Mesenteric fat pad (tissue), 1 donor: ENCODE results near the gene CLASRP. TPM values are rescaled to one million over a fixed set of nuclear protein-coding genes. Genes with fewer than 3 reads are reported as not detected.
"Not testable (repeated sequence)": the region's sequence is repeated elsewhere in the genome, so short reads cannot be mapped to it uniquely, and the experiment has no call there.

Source experiments
- DNase-seq: peaks from one replicate; pipeline ENCODE4 v3.0.0-alpha.2; 2020; ENCODE audit warnings: low spot score
- total RNA-seq: library from RNA; stranded (reverse); fragmentation: NEBNext Ultra II Directional; extraction: Animal tissue kit (Norgen Biotek cat#: 25700); gene quantifications from one replicate; pipeline ENCODE4 v1.2.1, GENCODE V29; 2021
- donor health status: DM: yes; HTN: yes; CAD: no.

CLASRP gene
- total RNA-seq, 1 donor from 2014 or later, result 78.3 TPM

DNA sequence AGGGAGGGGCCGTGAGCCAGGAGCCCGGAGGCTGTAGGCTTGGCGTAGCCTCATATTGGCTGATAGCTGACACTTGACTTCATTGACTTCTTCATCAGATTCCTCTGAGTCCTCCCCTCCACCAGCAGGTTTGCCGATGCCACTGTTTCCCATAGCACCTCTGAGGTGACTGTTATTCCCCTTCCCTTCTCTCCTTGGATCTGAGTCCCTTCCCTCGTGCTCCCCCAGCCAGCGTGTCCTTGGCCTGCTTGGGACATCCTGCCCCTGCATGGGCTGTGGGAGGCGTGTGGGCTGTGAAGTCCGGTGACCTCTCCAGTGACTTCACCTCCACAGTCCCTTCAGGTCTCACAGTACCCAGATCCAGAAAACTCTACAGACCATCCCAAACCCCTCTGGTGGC, 63.0 kb downstream of the CLASRP start:
- no peak for DNase-seq

- no peak for DNase-seq
These were observed 63.6 kb downstream of the CLASRP start for GRCh38 chr19:45102481-45102880.

DNA sequence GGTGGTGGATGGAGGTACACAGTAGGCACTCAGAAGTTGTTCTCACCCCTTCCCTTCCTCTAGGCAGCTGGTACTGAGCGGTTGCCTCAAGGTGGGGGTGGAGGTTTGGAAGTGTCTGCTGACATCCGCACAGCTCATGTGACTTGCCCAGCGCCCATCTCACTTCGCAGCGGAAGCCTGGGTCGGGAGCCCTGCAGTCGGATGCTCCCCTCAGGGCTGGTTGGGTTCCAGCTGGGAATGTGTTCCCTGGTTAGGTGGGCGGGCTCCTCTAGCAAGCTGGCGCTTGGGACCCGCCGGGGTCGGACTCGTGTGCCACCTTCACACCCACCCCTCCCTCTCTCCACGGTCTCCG, 64.3 kb downstream of the CLASRP start:
- DNase-seq, result no peak

- DNase-seq, result no peak
These were observed 64.9 kb downstream of the CLASRP start for GRCh38 chr19:45103508-45104319.

GRCh38 chr19:45104658-45105349, 66.0 kb downstream of the CLASRP start:
- no peak for DNase-seq

DNA sequence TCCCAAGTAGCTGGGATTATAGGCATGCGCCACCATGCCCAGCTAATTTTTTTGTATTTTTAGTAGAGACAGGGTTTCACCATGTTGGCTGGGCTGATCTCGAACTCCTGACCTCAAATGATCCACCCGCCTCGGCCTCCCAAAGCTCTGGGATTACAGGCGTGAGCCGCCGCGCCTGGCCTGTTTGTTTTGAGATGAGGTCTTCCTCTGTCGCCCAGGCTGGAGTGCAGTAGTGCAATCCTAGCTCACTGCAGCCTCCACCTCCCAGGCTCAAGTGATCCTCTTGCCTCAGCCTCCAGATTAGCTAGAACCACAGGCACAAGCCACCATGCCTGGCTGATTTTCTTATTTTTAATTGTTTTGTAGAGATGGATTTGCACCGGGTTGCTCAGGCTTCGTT, 67.5 kb downstream of the CLASRP start:
- not testable (repeated sequence) for DNase-seq

- no peak for DNase-seq
These were observed 68.8 kb downstream of the CLASRP start for GRCh38 chr19:45107621-45108150.

GRCh38 chr19:45110851-45111266, 72.0 kb downstream of the CLASRP start:
- DNase-seq, result no peak

DNA sequence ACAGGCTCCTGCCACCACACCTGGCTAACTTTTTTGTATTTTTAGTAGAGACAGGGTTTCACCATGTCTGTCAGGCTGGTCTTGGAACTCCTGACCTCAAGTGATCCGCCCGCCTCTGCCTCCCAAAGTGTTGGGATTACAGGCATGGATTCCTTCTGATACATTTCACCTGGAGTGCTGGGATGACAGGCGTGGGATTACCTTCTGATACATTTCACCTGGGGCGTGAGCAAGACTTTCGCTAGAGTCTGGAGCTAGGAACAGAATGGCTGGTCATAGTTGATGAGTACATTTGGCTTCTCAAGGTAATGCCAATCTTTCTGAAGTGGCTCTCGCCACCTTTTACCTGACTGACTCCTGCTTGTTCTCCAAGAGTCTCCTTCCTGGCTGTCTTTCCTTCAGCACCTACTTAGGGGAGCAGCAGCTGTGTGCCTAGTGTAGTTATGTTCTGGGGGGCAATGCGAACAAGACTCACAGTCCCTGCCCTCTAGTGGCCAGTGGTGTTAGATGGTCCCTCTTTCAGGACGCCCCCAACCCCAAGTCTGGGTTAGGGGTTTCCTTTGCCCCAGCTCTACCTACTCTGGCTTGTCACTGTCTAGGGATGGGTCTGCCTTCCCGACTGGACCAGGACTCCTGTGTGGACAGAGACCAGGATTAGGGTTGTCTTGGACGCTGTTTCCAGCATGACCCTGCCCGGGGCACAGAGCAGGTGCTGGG, 73.4 kb downstream of the CLASRP start:
- no peak for DNase-seq

- no peak for DNase-seq
These were observed 74.8 kb downstream of the CLASRP start for GRCh38 chr19:45113628-45114027.

GRCh38 chr19:45114116-45114515, 75.3 kb downstream of the CLASRP start:
- DNase-seq, result no peak

- DNase-seq, result no peak
These were observed 77.2 kb downstream of the CLASRP start for GRCh38 chr19:45115809-45116615.

DNA sequence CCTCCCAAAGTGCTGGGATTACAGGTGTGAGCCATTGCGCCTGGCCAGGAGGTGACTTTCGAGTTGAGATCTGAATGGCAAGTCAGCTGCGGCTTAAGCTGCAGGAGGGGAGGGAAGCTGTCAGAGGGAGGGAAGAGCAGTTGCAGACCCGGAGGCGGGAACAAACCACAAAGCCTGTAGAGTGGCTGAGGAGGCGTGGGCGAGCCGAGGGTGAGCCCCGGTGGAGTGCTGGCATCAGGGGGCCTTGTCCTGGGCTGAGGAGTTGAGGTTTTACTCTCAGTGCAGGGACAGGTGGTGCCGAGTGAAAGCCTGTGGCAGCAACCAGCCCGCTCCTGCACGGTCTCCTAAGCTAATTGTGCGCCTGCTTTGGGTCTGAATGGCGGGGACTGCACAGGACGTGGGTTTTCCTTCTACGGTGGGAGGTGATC, 78.3 kb downstream of the CLASRP start:
- no peak for DNase-seq

DNA sequence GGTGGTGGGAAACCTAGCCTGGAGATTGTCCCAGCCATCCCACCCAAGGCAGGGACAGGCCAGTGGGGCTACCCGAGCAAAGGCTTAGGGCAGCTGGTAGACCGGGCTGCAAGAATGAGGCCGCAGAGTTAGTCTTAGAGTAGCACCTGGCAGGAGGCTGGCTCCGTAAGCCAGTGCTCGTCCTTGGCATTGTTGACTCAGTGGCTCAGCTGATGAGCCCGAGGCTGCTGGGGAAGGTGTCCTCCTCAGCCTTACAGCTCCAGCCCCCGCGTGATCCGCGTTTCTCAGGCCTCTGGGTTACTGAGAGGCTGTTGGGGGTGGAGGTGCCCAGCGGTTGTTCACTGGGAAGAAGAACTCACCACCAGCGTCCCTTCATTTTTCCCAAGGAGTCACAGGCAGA, 78.8 kb downstream of the CLASRP start:
- DNase-seq, result no peak

GRCh38 chr19:45118106-45118505, 79.3 kb downstream of the CLASRP start:
- DNase-seq, result no peak

DNA sequence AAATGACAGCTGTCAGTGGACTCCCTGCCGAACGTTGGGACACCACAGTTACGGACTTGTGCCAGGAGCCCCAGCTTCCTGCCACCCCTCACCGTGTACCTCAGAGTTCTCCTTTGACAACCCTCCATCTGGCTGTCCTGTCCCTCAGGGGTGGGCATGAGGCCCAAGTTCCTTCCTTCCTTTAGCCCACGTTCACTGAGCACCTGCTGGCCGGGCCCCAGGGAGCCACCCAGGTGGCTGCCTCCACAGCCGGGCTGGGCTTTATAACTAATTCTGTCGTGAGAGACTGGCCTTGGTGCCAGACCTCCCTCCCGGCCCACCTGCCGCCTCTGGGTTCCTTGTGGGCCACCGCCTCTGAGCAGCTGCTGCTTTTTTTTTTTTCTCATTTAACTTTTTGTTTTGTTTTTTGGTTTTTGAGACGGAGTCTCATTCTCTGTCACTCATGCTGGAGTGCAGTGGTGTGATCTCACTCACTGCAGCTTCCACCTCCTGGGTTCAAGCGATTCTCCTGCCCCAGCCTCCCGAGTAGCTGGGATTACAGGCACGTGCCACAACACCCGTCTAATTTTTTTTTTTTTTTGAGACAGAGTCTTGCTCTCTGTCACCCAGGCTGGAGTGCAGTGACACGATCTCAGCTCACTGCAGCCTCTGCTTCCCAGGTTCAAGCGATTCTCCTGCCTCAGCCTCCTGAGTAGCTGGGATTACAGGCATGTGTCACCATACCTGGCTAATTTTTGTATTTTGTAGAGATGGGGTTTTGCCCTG, 79.9 kb downstream of the CLASRP start:
- not testable (repeated sequence) for DNase-seq

- no peak for DNase-seq
These were observed 80.7 kb downstream of the CLASRP start for GRCh38 chr19:45119582-45119981.
